ENCODE results near the gene ZBP1. TPM values are rescaled to one million over a fixed set of nuclear protein-coding genes. Genes with fewer than 3 reads are reported as not detected.

Gene ZBP1
- total RNA-seq, 4 donors from 2014 or later, result 0.19 TPM; not detected in 3

DNA sequence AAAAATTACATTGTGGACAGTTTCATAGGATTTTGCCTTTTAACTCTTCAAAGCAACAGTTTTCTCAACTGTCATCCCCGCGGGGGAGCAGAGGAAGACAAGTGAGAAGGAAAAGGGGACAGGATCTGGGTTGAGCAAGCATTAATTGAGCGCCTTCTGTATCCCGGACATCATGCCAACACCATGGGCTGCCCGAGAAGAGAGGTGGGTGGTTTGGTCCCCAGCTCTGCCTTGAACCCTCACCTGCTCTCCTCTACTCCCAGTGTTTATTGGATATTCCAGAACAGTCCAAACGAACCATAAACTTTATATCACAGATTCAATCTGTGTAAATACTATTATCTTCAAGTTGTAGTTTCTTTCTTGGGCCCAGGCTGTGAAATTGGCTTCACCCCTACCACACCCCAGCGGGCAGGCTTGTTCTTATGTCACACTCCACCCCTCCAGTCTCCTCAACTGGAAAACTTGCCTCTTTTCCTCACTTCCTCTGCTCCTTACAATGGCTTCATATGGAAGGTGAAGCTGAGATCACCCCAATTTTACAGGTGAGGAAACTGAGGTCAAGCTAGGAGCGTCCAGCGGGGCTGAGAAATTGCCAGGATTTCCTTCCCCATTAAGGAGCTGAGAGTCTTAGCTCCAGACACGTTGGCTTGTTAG is 53.3 kb downstream of the ZBP1 start:
- DNase-seq (ENCODE audit: low spot score in 2 of 2), result no peak
- intact Hi-C loops (cut with DNase I; ENCODE audit: low total_unique reads), result no loop called here
- H3K4me3 ChIP-seq (ENCODE audit: low read depth, poor library complexity, severe bottlenecking), result no peak overlapping the region
- TF ChIP-seq POLR2A (IDR thresholded peaks at IDR 0.05), result no peak
- TF ChIP-seq, protein P1, sequence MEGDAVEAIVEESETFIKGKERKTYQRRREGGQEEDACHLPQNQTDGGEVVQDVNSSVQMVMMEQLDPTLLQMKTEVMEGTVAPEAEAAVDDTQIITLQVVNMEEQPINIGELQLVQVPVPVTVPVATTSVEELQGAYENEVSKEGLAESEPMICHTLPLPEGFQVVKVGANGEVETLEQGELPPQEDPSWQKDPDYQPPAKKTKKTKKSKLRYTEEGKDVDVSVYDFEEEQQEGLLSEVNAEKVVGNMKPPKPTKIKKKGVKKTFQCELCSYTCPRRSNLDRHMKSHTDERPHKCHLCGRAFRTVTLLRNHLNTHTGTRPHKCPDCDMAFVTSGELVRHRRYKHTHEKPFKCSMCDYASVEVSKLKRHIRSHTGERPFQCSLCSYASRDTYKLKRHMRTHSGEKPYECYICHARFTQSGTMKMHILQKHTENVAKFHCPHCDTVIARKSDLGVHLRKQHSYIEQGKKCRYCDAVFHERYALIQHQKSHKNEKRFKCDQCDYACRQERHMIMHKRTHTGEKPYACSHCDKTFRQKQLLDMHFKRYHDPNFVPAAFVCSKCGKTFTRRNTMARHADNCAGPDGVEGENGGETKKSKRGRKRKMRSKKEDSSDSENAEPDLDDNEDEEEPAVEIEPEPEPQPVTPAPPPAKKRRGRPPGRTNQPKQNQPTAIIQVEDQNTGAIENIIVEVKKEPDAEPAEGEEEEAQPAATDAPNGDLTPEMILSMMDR (IDR thresholded peaks at IDR 0.05), result no peak
- WGBS, 2 donors, result 60 to 65% methylated on average over 10 of the region's 10 CpGs

DNA sequence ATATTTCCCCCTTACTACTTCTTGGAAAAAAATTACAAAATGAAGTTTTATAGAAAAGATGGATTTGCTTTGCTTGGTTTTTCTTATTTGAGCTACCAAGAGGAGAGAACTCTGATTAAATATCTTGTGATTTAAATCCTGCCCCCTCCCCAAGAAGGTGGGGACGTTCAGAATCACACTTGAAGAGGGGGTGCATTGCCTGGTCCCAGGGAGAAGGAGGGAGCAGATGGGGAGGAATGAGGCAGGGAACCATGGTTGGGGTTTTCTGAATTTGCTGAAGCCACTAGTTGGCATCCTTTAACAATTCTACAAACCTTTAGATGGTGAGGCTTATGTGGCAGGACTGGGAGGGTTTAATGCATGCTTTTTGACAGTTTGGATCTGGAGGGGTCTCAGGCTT is 53.8 kb downstream of the ZBP1 start:
- no peak overlapping the region for H3K4me3 ChIP-seq (ENCODE audit: low read depth, poor library complexity, severe bottlenecking)
- no peak for DNase-seq (ENCODE audit: low spot score in 2 of 2)
- intact Hi-C loops (cut with DNase I; ENCODE audit: low total_unique reads), result no loop called here
- TF ChIP-seq, protein P1 (IDR thresholded peaks at IDR 0.05), result no peak
- no peak for TF ChIP-seq POLR2A (IDR thresholded peaks at IDR 0.05)
- 30 to 36% methylated on average over 1 of the region's 1 CpG for WGBS, 2 donors

DNA sequence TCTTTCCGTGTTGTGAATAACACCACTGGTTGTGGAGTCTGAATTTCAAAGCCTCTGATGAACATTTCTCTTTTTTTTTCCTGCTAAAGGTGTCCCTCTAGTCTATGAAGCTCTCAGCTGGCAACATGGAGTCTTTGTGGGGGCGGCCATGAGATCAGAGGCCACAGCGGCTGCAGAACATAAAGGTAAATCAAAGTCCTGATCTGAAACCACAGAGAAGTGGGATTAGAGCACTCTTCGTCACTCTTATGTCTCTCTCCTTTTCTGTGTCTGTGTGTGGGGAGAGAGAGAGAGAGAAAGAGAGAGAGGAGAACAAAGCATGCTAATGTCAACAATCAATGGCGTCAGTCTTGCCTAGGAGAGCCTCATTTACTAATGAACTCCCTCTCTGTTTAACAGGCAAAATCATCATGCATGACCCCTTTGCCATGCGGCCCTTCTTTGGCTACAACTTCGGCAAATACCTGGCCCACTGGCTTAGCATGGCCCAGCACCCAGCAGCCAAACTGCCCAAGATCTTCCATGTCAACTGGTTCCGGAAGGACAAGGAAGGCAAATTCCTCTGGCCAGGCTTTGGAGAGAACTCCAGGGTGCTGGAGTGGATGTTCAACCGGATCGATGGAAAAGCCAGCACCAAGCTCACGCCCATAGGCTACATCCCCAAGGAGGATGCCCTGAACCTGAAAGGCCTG is 55.1 kb downstream of the ZBP1 start:
- intact Hi-C loops (cut with DNase I; ENCODE audit: low total_unique reads), result no loop called here
- TF ChIP-seq, protein P1 (IDR thresholded peaks at IDR 0.05), result no peak
- no peak for TF ChIP-seq POLR2A (IDR thresholded peaks at IDR 0.05)
- H3K4me3 ChIP-seq (ENCODE audit: low read depth, poor library complexity, severe bottlenecking), result no peak overlapping the region
- 91 to 94% methylated on average over 11 of the region's 11 CpGs for WGBS, 2 donors
- no peak for DNase-seq (ENCODE audit: low spot score in 2 of 2)

DNA sequence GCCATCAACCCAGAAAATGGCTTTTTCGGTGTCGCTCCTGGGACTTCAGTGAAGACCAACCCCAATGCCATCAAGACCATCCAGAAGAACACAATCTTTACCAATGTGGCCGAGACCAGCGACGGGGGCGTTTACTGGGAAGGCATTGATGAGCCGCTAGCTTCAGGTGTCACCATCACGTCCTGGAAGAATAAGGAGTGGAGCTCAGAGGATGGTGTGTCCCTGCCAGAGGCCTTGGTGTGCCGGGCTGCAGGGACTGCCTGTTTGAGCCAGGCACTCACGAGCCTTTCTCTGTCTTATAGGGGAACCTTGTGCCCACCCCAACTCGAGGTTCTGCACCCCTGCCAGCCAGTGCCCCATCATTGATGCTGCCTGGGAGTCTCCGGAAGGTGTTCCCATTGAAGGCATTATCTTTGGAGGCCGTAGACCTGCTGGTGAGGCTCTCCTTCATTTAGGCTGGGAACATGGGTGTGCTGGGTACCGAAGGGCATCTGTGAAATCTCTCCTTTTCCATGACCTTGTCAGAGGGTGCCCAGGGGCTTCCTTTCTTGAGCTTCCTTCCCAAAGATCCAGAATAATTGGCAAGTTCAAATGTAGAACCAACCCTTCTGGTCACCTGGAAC is 55.9 kb downstream of the ZBP1 start:
- intact Hi-C loops (cut with DNase I; ENCODE audit: low total_unique reads), result no loop called here
- H3K4me3 ChIP-seq (ENCODE audit: low read depth, poor library complexity, severe bottlenecking), result no peak overlapping the region
- TF ChIP-seq POLR2A (IDR thresholded peaks at IDR 0.05), result no peak
- TF ChIP-seq, protein P1 (IDR thresholded peaks at IDR 0.05), result no peak
- no peak for DNase-seq (ENCODE audit: low spot score in 2 of 2)
- 90% methylated on average over 14 of the region's 14 CpGs for WGBS, 2 donors

DNA sequence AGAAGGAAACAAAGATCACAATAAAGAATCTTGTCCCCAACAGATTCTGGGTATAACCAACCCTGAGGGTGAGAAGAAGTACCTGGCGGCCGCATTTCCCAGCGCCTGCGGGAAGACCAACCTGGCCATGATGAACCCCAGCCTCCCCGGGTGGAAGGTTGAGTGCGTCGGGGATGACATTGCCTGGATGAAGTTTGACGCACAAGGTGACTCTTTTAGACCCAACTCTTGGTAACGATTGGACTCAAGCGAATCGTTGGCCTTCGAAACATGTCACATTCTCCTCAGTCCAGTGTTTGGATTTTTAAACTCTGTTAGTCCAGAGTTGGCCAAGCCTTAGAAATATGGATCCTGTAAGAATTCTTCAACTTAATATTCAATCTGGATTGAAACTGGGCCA is 56.7 kb downstream of the ZBP1 start:
- TF ChIP-seq, protein P1 (IDR thresholded peaks at IDR 0.05), result no peak
- intact Hi-C loops (cut with DNase I; ENCODE audit: low total_unique reads), result no loop called here
- WGBS, 2 donors, result 96% methylated on average over 12 of the region's 12 CpGs
- no peak overlapping the region for H3K4me3 ChIP-seq (ENCODE audit: low read depth, poor library complexity, severe bottlenecking)
- no peak for DNase-seq (ENCODE audit: low spot score in 2 of 2)
